A549 (cell line): ENCODE measurements around the gene STIP1. TPM values are rescaled to one million over a fixed set of nuclear protein-coding genes. Genes with fewer than 3 reads are reported as not detected.

Experiments
- ATAC-seq, 2 experiments: fragments of 200-7000 bp in 1 of 2; fragments of >200 bp in 1 of 2; cut with Nextera tagmentation in 1 of 2; cut with Tn5 transposase in 1 of 2; 3 replicates each; pipeline versions ENCODE4 v1.8.0 to v1.9.1; 2018 to 2020; ENCODE audit warnings: mild to moderate bottlenecking in 1 of 2, moderate library complexity in 1 of 2
- CTCF ChIA-PET: fragments of 300-600 bp; sonication (Branson Sonifier 250); formaldehyde crosslinking; extraction: SDS; loops from one replicate; lab custom pipeline; 2021; ENCODE audit warnings: antibody characterized with exemption, inconsistent platforms; lab: Yijun Ruan, JAX
- POLR2A ChIA-PET: fragments of 350-600 bp; formaldehyde crosslinking; extraction: SDS; loops from one replicate; lab custom pipeline; 2021; ENCODE audit warnings: antibody characterized with exemption, inconsistent platforms; lab: Yijun Ruan, JAX
- DNase-seq, 2 experiments: peaks; one replicate each; pipeline versions ENCODE4 v3.0.0 to v3.0.0-alpha.2; 2011 to 2016; ENCODE audit warnings: low read depth in 1 of 2, low spot score in 1 of 2
- FAIRE-seq: peaks from 2 replicates; lab custom pipeline; 2011; peaks lifted over from hg19 to GRCh38; lab: Jason Lieb, UNC
- H3K27ac ChIP-seq, 2 experiments: fragments of >200 bp; sonication (Bioruptor Twin); formaldehyde crosslinking; 3 replicates each; pipeline ENCODE4 v1.5.1; 2016 to 2017
- H3K4me1 ChIP-seq: fragments of >200 bp; sonication (Bioruptor Twin); formaldehyde crosslinking; 3 replicates; pipeline ENCODE4 v1.6.1; 2016
- H3K4me2 ChIP-seq: fragments of >200 bp; sonication (Bioruptor Twin); formaldehyde crosslinking; 3 replicates; pipeline ENCODE4 v1.6.1; 2016
- H3K4me3 ChIP-seq: fragments of >200 bp; sonication (Bioruptor Twin); formaldehyde crosslinking; 3 replicates; pipeline ENCODE4 v1.5.1; 2016
- H3K9me3 ChIP-seq: fragments of >200 bp; sonication (Bioruptor Twin); formaldehyde crosslinking; 3 replicates; pipeline ENCODE4 v1.6.1; 2016
- ATOH8 ChIP-seq: fragments of 250-450 bp; sonication (Bioruptor Pico); IDR thresholded peaks from 2 replicates; pipeline ENCODE4 v1.5.0; 2020; ENCODE audit warnings: low read depth, mild to moderate bottlenecking, moderate library complexity
- BHLHE40 ChIP-seq: IDR thresholded peaks from 2 replicates; pipeline ENCODE4 v1.6.1; 2012; ENCODE audit warnings: low read depth, low read length, inconsistent platforms
- CBX2 ChIP-seq: fragments of 200-600 bp; sonication (generic); IDR thresholded peaks from 2 replicates; pipeline ENCODE4 v1.6.1; 2016; ENCODE audit warnings: low read depth, mild to moderate bottlenecking, borderline replicate concordance
- CBX8 ChIP-seq: fragments of 200-600 bp; sonication (generic); IDR thresholded peaks from 2 replicates; pipeline ENCODE4 v1.6.1; 2016
- E2F6 ChIP-seq: IDR thresholded peaks from 2 replicates; pipeline ENCODE4 v1.6.1; 2012; ENCODE audit warnings: low read depth, borderline replicate concordance
- EHF ChIP-seq: fragments of 250-450 bp; sonication (Bioruptor Pico); IDR thresholded peaks from 2 replicates; pipeline ENCODE4 v1.5.0; 2020; ENCODE audit warnings: mild to moderate bottlenecking
- ELK1 ChIP-seq: fragments of 150-350 bp; IDR thresholded peaks from 2 replicates; pipeline ENCODE4 v1.6.1; 2014; ENCODE audit warnings: low read depth, mild to moderate bottlenecking, low read length
- FOSL2 ChIP-seq, 2 experiments: fragments of 450-650 bp in 1 of 2; fragments of >200 bp in 1 of 2; sonication (Bioruptor Twin) in 1 of 2; formaldehyde crosslinking; IDR thresholded peaks; 2 replicates each; pipeline versions ENCODE4 v1.5.0 to v1.6.1; 2016 to 2020; ENCODE audit warnings: mild to moderate bottlenecking in 1 of 2, moderate library complexity in 1 of 2
- HDAC2 ChIP-seq: fragments of 200-600 bp; sonication (generic); IDR thresholded peaks from 2 replicates; pipeline ENCODE4 v1.6.1; 2016
- HEYL ChIP-seq: fragments of 250-450 bp; sonication (Bioruptor Pico); IDR thresholded peaks from 2 replicates; pipeline ENCODE4 v1.8.0; 2021; ENCODE audit warnings: mild to moderate bottlenecking, moderate library complexity
- JUNB ChIP-seq: fragments of >200 bp; sonication (Bioruptor Twin); formaldehyde crosslinking; IDR thresholded peaks from 2 replicates; pipeline ENCODE4 v1.6.1; 2016
- KDM5A ChIP-seq: fragments of 200-600 bp; sonication (generic); IDR thresholded peaks from 2 replicates; pipeline ENCODE4 v1.6.1; 2016; ENCODE audit warnings: antibody characterized with exemption, mild to moderate bottlenecking
- MAFK ChIP-seq: fragments of 450-650 bp; IDR thresholded peaks from 2 replicates; pipeline ENCODE4 v1.6.1; 2014; ENCODE audit not compliant: partially characterized antibody
- MAZ ChIP-seq: fragments of 150-350 bp; IDR thresholded peaks from 2 replicates; pipeline ENCODE4 v1.6.1; 2014; ENCODE audit warnings: antibody characterized with exemption, low read depth, low read length, borderline replicate concordance
- PHF8 ChIP-seq: fragments of 200-600 bp; sonication (generic); IDR thresholded peaks from 2 replicates; pipeline ENCODE4 v1.6.1; 2016; ENCODE audit warnings: low read depth, mild to moderate bottlenecking, antibody characterized with exemption, moderate library complexity, borderline replicate concordance
- POLR2A ChIP-seq: IDR thresholded peaks from 2 replicates; pipeline ENCODE4 v1.6.1; 2012; ENCODE audit warnings: mild to moderate bottlenecking, low read length
- RAD21 ChIP-seq, 2 experiments: fragments of >200 bp in 1 of 2; sonication (Bioruptor Twin) in 1 of 2; formaldehyde crosslinking in 1 of 2; IDR thresholded peaks in 1 of 2; conservative IDR thresholded peaks in 1 of 2; 2 replicates in 1 of 2; 3 replicates in 1 of 2; pipeline ENCODE4 v1.6.1; 2012 to 2018; ENCODE audit warnings: inconsistent platforms in 1 of 2
- RARB ChIP-seq: fragments of 250-450 bp; sonication (Bioruptor Pico); IDR thresholded peaks from 2 replicates; pipeline ENCODE4 v1.8.0; 2021; ENCODE audit warnings: mild to moderate bottlenecking, moderate library complexity
- REST ChIP-seq: fragments of 200-600 bp; sonication (generic); IDR thresholded peaks from 2 replicates; pipeline ENCODE4 v1.6.1; 2016; ENCODE audit warnings: antibody characterized with exemption, mild to moderate bottlenecking, moderate library complexity
- SREBF2 ChIP-seq: fragments of 450-650 bp; IDR thresholded peaks from 2 replicates; pipeline ENCODE4 v1.6.1; 2014; ENCODE audit warnings: mild to moderate bottlenecking, moderate library complexity
- TFCP2L1 ChIP-seq: fragments of 250-450 bp; sonication (Bioruptor Pico); IDR thresholded peaks from 2 replicates; pipeline ENCODE4 v1.5.0; 2021; ENCODE audit warnings: mild to moderate bottlenecking
- ZC3H11A ChIP-seq: fragments of 450-650 bp; IDR thresholded peaks from 2 replicates; pipeline ENCODE4 v1.6.1; 2014; ENCODE audit warnings: antibody characterized with exemption, mild to moderate bottlenecking
- WGBS: methylation state at CpG from one replicate; pipeline ENCODE4 v1.1.6; 2017; ENCODE audit errors: missing lambda C conversion rate; 5-methylcytosine and 5-hydroxymethylcytosine counted together
- polyA plus RNA-seq, 4 experiments: library from polyadenylated mRNA; depleted of rRNA in 3 of 4; stranded (reverse); fragments of >200 nt; fragmentation: RNase III in 1 of 4; extraction: RNeasy Plus Mini Kit Qiagen cat#74134 plus additional on column Dnase treatment in 1 of 4; gene quantifications; 2 replicates in 3 of 4; 3 replicates in 1 of 4; pipeline ENCODE4 v1.2.3, GENCODE V29; 2011 to 2017

STIP1 gene
- polyA plus RNA-seq, 2 of the 4 experiments (the other 2 are of a cell fraction) = 288 to 297 TPM

GRCh38 chr11:64219755-64220154 lies 33.8 kb downstream of the STIP1 start:
- POLR2A ChIA-PET = interaction anchor here (0.6 to 1.5 kb wide), 2 partner anchors 9 to 771 kb away, joined by 5 read pairs; no protein-coding TSS in a partner anchor
- H3K9me3 ChIP-seq = no peaks in the 10 kb centered on the region
- WGBS = 83% methylated on average over 7 of the region's 10 CpGs
- TF ChIP-seq KDM5A = no peak
- TF ChIP-seq EHF = no peak
- TF ChIP-seq POLR2A = no peak
- no peak for TF ChIP-seq ZC3H11A
- TF ChIP-seq MAZ = no peak
- no peak for TF ChIP-seq REST
- no peak for TF ChIP-seq HEYL (CRISPR knock-in tag)
- TF ChIP-seq FOSL2 (IDR thresholded peaks at IDR 0.05) = no peak
- TF ChIP-seq FOSL2 (CRISPR knock-in tag; IDR thresholded peaks at IDR 0.05) = no peak
- no peak for TF ChIP-seq HDAC2
- ATAC-seq (no peak; a peak in 1 of 6 replicates), FAIRE-seq (no peak), DNase-seq (no peak)
- H3K4me2 ChIP-seq = no peak overlapping the region
- peaks cover 7% of the 10 kb centered on the region; the same call in 1 of the 3 replicates for H3K4me1 ChIP-seq
- H3K4me3 ChIP-seq = no peak overlapping the region
- CTCF ChIA-PET = interaction anchor here (0.9 to 19.9 kb wide), 4 partner anchors 14 to 85 kb away, joined by 3 to 254 read pairs (median 5); partner anchors contain the start of genes FERMT3, PLCB3 and VEGFB
- no peak overlapping the region for H3K27ac ChIP-seq

- no peak for ATAC-seq
- TF ChIP-seq RAD21 (conservative IDR thresholded peaks at IDR 0.05 in 1 of 2, IDR thresholded peaks at IDR 0.05 in 1 of 2) (no peak), CBX2 (no peak), SREBF2 (no peak), HEYL (CRISPR knock-in tag) (no peak), RARB (no peak), ATOH8 (CRISPR knock-in tag) (no peak), BHLHE40 (no peak), MAFK (no peak), PHF8 (no peak), ELK1 (no peak), CBX8 (no peak), TFCP2L1 (no peak), E2F6 (no peak), JUNB (no peak)
- Histone ChIP-seq H3K4me1 (peaks cover 12% of the 10 kb centered on the region; the same call in 2 of the 3 replicates), H3K27ac (no peak overlapping the region), H3K4me2 (no peak overlapping the region), H3K4me3 (no peak overlapping the region), H3K9me3 (no peaks in the 10 kb centered on the region)
- CTCF ChIA-PET = interaction anchor here (0.9 to 19.9 kb wide), 4 partner anchors 14 to 84 kb away, joined by 3 to 254 read pairs (median 5); partner anchors contain the start of genes FERMT3, PLCB3 and VEGFB
- no peak for DNase-seq
- POLR2A ChIA-PET = interaction anchor here (0.5 to 1.5 kb wide), 3 partner anchors 10 to 21 kb away, joined by 3 to 5 read pairs (median 3); partner anchors contain the start of gene FKBP2
- WGBS = 87% methylated on average over 15 of the region's 17 CpGs
- FAIRE-seq = no peak
Measured at GRCh38 chr11:64220271-64220670, 34.3 kb downstream of the STIP1 start.
